SK-N-MC (cell line): ENCODE measurements around the gene SLC35F3.
"Not testable (repeated sequence)": the region's sequence is repeated elsewhere in the genome, so short reads cannot be mapped to it uniquely, and the experiment has no call there.

Experiments used
- DNase-seq: peaks from one replicate; pipeline ENCODE4 v3.0.0-alpha.2; 2011; ENCODE audit warnings: low read depth, low spot score
- H3K27ac ChIP-seq: fragments of 200-600 bp; sonication (generic); 2 replicates; pipeline ENCODE4 v1.5.1; 2016; ENCODE audit warnings: mixed run types
- H3K36me3 ChIP-seq: fragments of 200-600 bp; sonication (generic); 2 replicates; pipeline ENCODE4 v1.6.1; 2017; ENCODE audit warnings: antibody characterized with exemption, low read length, mixed read lengths; ENCODE audit not compliant: insufficient read depth
- H3K4me3 ChIP-seq: fragments of 200-600 bp; sonication (generic); 2 replicates; pipeline ENCODE4 v1.5.1; 2016
- H3K9ac ChIP-seq: fragments of 200-600 bp; sonication (generic); 2 replicates; pipeline ENCODE4 v1.8.0; 2017; ENCODE audit warnings: mixed run types, mixed read lengths; ENCODE audit not compliant: insufficient read length
- H3K9me3 ChIP-seq: fragments of 200-600 bp; sonication (generic); 2 replicates; pipeline ENCODE4 v1.6.1; 2017; ENCODE audit warnings: low read depth, mild to moderate bottlenecking, antibody characterized with exemption, low read length, moderate library complexity, mixed read lengths
- EZH2 ChIP-seq: fragments of 200-600 bp; sonication (generic); IDR thresholded peaks from one replicate; pipeline ENCODE4 v1.6.1; 2017; ENCODE audit warnings: antibody characterized with exemption
- FOXP2 ChIP-seq: optimal IDR thresholded peaks from 2 replicates; pipeline ENCODE3; 2011; ENCODE audit warnings: mild to moderate bottlenecking, moderate library complexity; ENCODE audit not compliant: insufficient read depth; ENCODE audit errors: extremely low read length, control extremely low read depth
- POLR2AphosphoS5 ChIP-seq: IDR thresholded peaks from 2 replicates; pipeline ENCODE4 v1.6.1; 2012; ENCODE audit warnings: mild to moderate bottlenecking, low read depth, low read length, borderline replicate concordance

The SLC35F3 gene

DNA sequence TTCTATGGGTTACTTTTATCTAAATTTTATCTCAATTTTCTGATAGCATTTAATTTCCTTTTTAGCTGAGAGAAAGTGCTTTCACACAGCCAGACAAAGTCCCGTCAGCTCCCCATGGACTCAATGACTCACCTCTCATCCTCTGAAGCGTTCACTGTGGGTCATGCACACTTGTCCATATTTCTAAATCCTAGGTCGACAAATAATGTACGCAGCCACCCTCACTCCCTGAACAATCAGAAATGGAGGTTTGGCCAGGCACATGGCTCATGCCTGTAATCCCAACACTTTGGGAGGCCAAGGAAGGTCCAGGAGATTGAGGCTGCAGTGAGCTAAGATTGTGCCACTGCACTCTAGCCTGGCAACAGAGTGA is 426.4 kb downstream of the SLC35F3 start:
- H3K36me3 ChIP-seq: no peaks in the 10 kb centered on the region
- TF ChIP-seq POLR2AphosphoS5: no peak
- no peak overlapping the region for H3K27ac ChIP-seq
- H3K9me3 ChIP-seq: no peaks in the 10 kb centered on the region
- no peak overlapping the region for H3K4me3 ChIP-seq
- H3K9ac ChIP-seq: no peak overlapping the region
- no peak for DNase-seq

DNA sequence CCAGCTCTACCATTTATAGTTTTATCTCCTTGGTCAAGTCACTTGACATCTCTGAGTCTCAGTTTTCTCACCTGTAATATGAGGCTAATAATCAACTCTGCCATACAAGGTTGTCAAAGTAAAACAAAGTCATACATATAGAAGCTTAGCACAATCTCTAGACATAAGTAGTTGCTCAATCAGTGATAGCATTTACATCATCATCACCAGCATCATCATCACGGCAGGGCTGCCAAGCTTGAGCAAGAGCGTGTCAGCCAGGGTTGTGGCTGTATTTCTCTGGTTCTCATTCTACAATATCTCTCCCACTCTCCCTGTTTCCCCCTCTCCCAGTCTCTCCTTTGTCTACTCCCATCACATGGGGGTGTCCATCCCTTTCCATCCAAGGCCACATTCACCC is 427.0 kb downstream of the SLC35F3 start:
- H3K9ac ChIP-seq: no peak overlapping the region
- no peaks in the 10 kb centered on the region for H3K36me3 ChIP-seq
- no peak overlapping the region for H3K4me3 ChIP-seq
- no peak overlapping the region for H3K27ac ChIP-seq
- H3K9me3 ChIP-seq: no peaks in the 10 kb centered on the region; the same call in 1 of the 2 replicates
- TF ChIP-seq FOXP2 (no peak), POLR2AphosphoS5 (no peak), EZH2 (no peak)
- DNase-seq: no peak

DNA sequence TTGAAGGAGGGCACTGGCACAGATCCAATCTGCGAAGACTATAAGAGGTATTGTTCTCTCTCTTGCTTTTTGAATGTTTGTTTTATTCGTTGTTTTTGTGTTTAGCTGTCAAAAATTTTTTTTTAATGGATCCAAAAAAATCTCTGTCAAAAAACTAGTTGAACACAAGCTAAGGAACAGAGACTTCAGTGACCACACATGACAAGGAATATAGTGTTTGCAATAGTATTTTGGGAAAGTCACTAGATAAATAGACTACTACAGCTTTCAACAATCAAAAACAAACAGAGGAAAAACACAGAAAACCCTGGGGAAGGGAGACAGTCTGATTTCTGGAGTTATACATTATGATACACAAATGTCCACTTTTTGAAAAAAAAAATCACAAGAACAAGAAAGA is 431.9 kb downstream of the SLC35F3 start:
- DNase-seq: no peak
- no peaks in the 10 kb centered on the region for H3K36me3 ChIP-seq
- H3K27ac ChIP-seq: no peak overlapping the region
- H3K4me3 ChIP-seq: no peak overlapping the region
- TF ChIP-seq POLR2AphosphoS5 (no peak), FOXP2 (no peak), EZH2 (no peak)
- H3K9me3 ChIP-seq: peaks cover 12% of the 10 kb centered on the region
- no peak overlapping the region for H3K9ac ChIP-seq

DNA sequence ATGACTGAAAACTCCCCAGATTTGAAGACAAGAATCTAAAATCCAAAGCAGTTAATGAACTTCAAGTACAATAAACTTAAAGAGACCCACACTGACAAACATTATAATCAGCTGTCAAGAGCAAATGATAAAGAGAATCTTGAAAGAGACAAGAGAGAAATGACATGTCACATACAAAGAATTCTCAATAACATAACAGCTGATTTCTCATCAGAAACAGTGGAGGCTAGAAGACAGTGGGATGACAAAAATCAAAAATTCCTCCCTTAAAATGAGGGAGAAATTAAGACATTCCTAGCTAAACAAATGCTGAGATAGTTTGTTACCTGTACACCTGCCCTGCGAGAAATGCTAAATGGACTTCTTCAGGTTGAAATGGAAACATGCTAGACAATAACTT is 432.8 kb downstream of the SLC35F3 start:
- no peak for DNase-seq
- Histone ChIP-seq H3K27ac (no peak overlapping the region), H3K4me3 (no peak overlapping the region), H3K9ac (no peak overlapping the region), H3K36me3 (no peaks in the 10 kb centered on the region), H3K9me3 (peaks cover 12% of the 10 kb centered on the region)
- TF ChIP-seq POLR2AphosphoS5: no peak
- TF ChIP-seq FOXP2: no peak
- TF ChIP-seq EZH2: no peak

DNA sequence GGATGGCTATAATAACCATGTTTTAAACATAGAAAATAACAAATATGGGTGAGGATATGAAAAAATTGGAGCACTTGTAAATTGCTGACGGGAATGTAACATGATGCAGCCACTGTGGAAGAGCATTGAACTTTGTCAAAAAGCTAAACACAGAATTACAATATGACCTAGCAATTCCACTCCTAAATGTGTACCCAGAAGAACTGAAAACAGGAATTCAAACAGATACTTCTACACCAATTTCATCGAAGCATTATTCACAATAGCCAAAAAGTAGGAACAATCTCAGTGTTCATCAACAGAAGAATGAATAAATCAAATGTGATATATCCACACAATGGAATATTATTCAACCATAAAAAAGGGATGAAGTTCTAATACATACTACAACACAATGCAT is 436.1 kb downstream of the SLC35F3 start:
- no peak overlapping the region for H3K4me3 ChIP-seq
- peaks cover 12% of the 10 kb centered on the region for H3K9me3 ChIP-seq
- TF ChIP-seq POLR2AphosphoS5 (no peak), FOXP2 (no peak), EZH2 (no peak)
- DNase-seq: no peak
- no peak overlapping the region for H3K9ac ChIP-seq
- no peaks in the 10 kb centered on the region for H3K36me3 ChIP-seq
- no peak overlapping the region for H3K27ac ChIP-seq

DNA sequence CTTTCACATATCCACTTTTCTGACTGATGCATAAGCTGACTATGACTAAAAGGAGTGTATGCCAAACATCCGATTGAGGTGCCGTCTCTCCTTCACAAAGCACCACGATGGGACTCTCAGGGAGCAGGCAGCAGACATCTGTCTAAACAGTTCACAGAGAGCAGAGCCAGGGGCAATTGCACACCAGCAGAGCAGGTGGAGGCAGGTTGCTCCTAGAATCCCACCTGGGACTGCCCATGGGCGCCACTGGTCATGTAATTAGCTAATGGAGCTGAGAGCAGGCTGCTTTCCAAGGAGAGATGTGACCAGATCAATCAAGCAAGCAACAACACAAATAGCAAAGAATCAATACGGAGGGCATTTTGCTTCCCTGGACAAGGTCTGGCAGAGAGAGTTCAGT is 438.3 kb downstream of the SLC35F3 start:
- TF ChIP-seq FOXP2 (no peak), EZH2 (no peak), POLR2AphosphoS5 (no peak)
- no peak for DNase-seq
- Histone ChIP-seq H3K9ac (no peak overlapping the region), H3K4me3 (no peak overlapping the region), H3K27ac (no peak overlapping the region), H3K36me3 (no peaks in the 10 kb centered on the region), H3K9me3 (peaks cover 12% of the 10 kb centered on the region; the same call in 1 of the 2 replicates)

DNA sequence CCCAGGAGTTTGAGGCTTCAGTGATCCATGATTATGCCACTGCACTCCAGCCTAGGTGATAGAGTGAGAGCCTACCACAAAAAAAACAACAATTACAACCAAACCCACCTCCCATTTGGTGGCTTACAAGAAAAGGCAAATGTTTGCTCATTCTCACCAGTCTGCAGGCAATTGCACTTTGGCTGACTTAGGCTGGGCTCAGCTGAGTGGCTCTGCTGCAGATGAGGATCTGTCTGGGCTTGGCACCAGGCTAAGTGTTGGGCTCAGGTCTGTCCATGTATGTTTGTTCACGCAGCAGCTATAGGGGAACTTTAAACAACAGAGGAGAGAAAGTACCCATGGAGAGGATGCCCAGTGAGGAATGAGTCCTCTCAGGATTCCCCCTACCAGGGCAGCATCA is 440.8 kb downstream of the SLC35F3 start:
- DNase-seq: no peak
- H3K36me3 ChIP-seq: no peaks in the 10 kb centered on the region
- H3K9ac ChIP-seq: no peak overlapping the region
- H3K9me3 ChIP-seq: peaks cover 3% of the 10 kb centered on the region; the same call in 1 of the 2 replicates
- no peak overlapping the region for H3K4me3 ChIP-seq
- no peak overlapping the region for H3K27ac ChIP-seq
- TF ChIP-seq FOXP2 (no peak), POLR2AphosphoS5 (no peak), EZH2 (no peak)

DNA sequence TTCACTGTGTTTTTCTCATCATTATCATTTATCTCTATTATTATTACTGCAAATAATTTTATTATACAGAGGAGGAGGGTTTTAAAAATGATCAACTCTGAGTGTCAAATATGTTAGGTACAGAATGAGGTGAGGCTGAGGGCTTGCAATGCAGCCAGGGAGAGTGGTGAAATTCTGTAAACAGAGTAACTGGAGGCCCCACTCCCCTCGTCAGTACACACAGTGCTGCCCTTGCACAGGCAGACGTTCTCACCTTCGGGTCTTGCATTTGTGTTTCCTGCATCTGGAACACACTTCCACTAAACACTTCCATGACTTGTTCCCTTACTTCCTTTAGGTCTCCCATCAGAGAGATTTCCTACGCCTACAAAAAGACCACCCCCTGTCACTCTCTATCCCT is 444.5 kb downstream of the SLC35F3 start:
- no peaks in the 10 kb centered on the region for H3K36me3 ChIP-seq
- no peak for DNase-seq
- TF ChIP-seq POLR2AphosphoS5 (no peak), EZH2 (no peak), FOXP2 (no peak)
- no peak overlapping the region for H3K9ac ChIP-seq
- H3K4me3 ChIP-seq: no peak overlapping the region
- no peak overlapping the region for H3K27ac ChIP-seq
- H3K9me3 ChIP-seq: no peaks in the 10 kb centered on the region

DNA sequence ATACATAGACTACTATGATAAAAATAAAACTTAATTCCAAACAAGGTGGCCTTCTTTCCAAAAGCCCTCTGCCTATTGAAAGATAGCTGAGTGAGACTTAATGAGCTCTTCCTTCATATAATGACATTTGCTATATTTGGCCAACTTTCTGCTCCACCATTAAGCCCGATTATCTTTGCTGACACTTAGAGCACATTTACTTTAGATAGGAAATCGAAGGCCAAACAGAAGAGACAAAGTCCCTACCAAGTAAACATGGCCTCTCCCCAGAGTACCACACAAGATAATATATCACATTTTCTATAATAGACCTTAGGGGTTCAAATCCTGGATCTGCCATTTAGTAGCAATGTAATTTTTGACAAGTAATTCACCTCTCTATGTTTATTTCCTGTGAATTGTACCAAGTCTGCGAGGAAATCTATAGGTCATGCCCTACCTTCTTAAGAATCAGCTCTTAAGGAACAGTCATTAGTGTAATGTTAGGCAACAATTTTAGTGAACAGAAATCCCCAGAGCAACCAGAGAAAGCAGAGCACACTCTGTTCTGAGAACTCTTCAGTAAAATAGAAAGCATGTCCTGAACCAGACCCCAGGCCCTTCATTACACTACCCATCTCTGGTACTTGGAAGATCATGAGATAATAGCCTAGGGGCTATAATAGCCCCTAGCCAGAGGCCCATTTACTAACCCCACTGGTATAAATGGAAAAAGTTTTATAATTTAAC is 451.5 kb downstream of the SLC35F3 start:
- Histone ChIP-seq H3K9ac (no peak overlapping the region), H3K27ac (no peak overlapping the region), H3K36me3 (no peaks in the 10 kb centered on the region), H3K9me3 (no peaks in the 10 kb centered on the region), H3K4me3 (no peak overlapping the region)
- DNase-seq: no peak
- TF ChIP-seq EZH2 (no peak), FOXP2 (no peak), POLR2AphosphoS5 (no peak)

DNA sequence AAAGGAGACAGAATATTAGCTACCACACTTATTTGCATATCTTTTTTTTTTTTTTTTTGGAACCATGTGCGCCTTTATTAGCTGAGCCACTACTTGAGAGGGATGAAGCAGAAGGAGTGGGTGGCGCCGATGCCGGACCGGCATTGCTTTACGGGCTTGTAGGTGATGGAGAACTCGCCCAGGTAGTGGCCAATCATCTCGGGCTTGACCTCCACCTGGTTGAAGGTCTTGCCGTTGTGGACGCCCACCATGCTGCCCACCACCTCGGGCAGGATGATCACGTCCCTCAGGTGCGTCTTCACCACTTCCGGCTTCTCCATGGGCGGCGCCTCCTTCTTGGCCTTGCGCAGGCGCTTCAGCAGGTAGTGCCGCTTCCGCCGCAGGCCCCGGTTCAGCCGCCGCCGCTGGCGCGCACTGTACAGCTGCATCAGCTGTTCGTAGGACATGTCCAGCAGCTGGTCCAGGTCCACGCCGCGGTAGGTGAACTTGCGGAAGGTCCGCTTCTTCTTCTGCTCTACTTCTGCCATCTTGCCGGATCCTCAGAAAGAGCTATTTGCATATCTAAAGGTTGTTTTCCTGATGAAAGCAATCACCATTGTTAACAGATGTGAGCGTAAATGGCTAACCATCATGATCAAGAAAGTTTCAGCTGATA is 452.3 kb downstream of the SLC35F3 start:
- not testable (repeated sequence) for H3K9ac ChIP-seq, H3K9me3 ChIP-seq, H3K27ac ChIP-seq, H3K36me3 ChIP-seq, DNase-seq, H3K4me3 ChIP-seq
